ENCODE measurements around the gene DDB1.

DNA sequence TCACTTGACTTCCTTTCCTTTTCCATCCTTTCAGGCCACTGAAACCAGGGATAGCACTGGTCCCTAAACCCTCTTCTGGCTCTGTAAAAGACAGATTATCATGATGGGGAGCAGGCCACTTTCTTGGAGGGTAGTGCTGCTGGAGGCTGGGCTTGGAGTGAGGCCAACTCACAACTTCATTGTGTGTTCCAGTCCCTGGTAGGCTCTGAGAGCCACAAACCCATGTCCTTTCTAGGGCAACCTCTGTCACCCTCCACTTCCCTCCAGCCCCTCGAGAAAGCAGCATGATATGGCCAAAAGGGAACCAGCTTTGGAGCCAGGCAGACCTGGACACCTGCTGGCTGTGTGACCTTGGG, 2.4 kb upstream of the DDB1 start:
- TF ChIP-seq POLR2AphosphoS2 (IDR thresholded peaks at IDR 0.05; ENCODE audit: low read depth, low read length) (no peak), NR2F1 (CRISPR knock-in tag; IDR thresholded peaks at IDR 0.05) (no peak), DMAP1 (CRISPR knock-in tag; IDR thresholded peaks at IDR 0.05) (no peak), SMC3 (IDR thresholded peaks at IDR 0.05; ENCODE audit: low read length) (no peak), CTCF (CRISPR knock-in tag; IDR thresholded peaks at IDR 0.05) (no peak), ZNF468 (CRISPR knock-in tag; IDR thresholded peaks at IDR 0.05) (no peak), CBX2 (IDR thresholded peaks at IDR 0.05; ENCODE audit: low read depth, low read length) (no peak), CBX2 (CRISPR knock-in tag; IDR thresholded peaks at IDR 0.05; ENCODE audit: low read depth) (no peak), ESRRA (CRISPR knock-in tag; IDR thresholded peaks at IDR 0.05; ENCODE audit: low read depth) (no peak; the same call in 1 of the 2 replicates), PLRG1 (conservative IDR thresholded peaks at IDR 0.05) (no peak), ZNF12 (CRISPR knock-in tag; IDR thresholded peaks at IDR 0.05) (no peak), SP5 (CRISPR knock-in tag; IDR thresholded peaks at IDR 0.05; ENCODE audit: borderline replicate concordance, low read depth) (no peak)
